Astrocyte of the cerebellum (primary cell): ENCODE data around the gene PROKR2.

ENCODE experiments used
- DNase-seq: peaks from one replicate; pipeline ENCODE4 v3.0.0-alpha.2; 2011; ENCODE audit warnings: low read depth
- H3K4me3 ChIP-seq: 2 replicates; pipeline ENCODE4 v1.5.1; 2011; ENCODE audit warnings: mild to moderate bottlenecking, low read depth, low read length, moderate library complexity
- CTCF ChIP-seq: IDR thresholded peaks from 2 replicates; pipeline ENCODE4 v1.5.1; 2012; ENCODE audit warnings: low read length, low read depth, moderate library complexity, mild to moderate bottlenecking; ENCODE audit errors: missing control alignments
- in situ Hi-C: cut with HindIII; loops from 2 replicates; pipeline ENCODE4 v1.10.0; 2017; ENCODE audit warnings: low sequenced_read_pairs

The PROKR2 gene

DNA sequence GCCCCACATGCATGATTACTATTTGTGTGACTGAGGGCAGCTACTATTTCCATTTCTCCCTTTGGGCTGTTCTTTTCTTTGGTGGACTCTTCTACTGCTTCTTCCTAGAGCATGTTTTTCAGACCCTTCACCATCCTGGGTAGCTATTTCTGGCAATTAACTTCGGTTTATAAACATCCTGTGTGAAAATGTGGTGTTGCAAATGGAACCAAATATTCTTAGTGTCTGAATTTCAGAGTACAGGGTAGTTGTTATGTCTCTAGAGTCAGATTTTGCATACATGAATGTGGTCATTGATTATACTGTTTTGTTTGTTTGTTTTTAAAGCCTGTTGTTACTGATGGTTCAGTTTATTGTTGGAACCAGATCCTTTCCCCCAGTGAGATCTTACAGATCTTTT, 49.7 kb downstream of the PROKR2 start:
- H3K4me3 ChIP-seq, result no peak overlapping the region
- TF ChIP-seq CTCF, result no peak
- no peak for DNase-seq
- in situ Hi-C loops, result no loop called here
